Globus pallidus (tissue), 1 donor: ENCODE data around the gene GSG1L.

ENCODE experiments used
- DNase-seq: peaks from one replicate; pipeline ENCODE4 v3.0.0-alpha.2; 2015; ENCODE audit warnings: low spot score

The GSG1L gene

DNA sequence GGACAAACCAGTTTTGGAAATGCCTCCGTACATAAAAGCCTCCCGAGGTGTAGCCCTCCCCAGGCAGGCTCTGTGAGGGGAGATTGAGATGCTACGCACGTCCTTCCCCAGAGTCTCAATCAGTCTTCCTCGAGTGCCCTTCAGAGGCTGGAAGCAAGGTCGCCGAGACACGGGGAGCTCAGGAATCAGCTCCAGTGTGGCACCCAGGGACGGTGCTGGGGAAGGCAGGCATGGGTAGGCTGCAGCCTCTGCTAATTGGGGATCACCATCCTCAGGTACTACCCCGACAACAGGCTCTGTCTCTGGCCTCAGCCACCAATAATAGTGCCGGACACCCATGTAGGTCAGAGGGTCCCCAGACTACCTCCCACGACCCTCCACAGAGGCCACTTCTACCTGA is 28.1 kb upstream of the GSG1L start:
- no peak for DNase-seq

DNA sequence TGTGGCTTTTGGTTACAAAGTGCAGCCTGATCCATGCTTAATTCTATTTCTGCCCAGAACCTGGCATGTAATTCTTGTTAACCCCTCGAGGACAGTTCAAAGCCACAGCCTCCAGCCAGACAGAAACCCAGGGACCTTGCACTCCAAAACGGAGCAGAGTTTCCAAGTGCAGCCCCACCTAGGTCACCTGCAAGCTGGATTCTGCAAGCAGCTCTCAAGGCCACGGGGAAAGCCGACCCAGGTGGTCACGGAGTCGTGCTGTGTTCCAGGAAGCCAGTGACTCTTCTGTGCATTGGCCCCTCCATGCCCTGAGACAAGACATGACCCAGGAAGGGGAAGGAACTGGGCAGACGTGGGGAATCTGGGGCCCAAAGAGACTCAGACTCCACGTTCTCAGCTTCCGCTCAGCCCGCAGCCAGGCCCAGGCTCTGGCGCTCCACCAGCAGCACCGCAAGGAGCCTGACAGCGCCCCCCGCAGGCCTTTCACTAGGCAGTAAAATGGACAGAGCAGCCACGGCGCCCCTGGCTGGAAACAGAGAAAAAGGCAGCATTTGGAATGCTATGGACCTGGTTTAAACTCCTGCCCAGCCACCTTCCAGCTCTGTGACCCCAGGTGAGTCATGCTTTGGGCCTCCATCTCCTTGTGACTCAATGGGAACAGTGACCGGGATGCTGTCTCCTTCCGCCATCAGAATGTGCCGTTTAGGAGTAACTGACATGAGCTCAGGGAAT is 27.3 kb upstream of the GSG1L start:
- DNase-seq, result no peak

DNA sequence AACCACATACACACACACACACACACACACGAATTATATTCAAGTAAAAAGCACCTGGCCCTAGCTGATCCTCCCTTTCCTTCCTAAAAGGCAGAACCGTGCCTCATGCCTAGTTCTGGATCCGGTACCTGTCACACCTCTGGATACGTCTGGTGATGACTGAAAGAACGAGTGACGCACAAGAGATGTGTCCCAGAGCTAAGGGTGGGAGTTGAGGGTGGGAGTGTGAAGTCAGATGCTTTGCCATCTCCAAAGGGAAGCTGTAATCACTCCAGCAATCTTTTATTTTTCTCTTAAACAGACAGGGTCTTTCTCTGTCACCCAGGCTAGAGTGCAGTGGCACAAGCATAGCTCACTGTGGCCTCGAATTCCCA is 26.5 kb upstream of the GSG1L start:
- no peak for DNase-seq

DNA sequence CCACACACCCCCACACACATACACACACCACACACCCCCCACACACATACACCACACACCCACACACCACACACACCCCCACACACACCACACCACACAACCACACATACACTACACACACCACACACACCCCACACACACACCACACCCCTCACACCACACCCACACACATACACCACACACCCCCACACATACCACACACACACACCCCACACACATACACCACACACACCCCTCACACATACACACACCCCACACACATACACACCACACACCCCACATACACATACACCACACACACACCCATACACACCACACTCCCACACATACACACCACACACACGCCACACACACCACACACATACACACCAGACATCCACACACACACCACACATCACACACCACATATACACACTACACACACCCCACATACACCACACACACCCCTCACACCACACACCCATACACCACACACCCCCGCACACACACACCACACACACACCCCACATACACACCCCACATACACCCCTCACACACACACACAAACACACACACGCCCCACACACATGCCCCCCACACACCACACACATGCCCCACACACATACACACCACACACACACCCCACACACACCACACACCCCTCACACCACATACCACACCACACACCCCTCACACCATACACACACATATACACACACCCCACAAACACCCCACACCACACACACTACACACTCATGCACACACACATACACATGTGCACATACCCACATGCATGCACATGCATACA is 25.9 kb upstream of the GSG1L start:
- no peak for DNase-seq

DNA sequence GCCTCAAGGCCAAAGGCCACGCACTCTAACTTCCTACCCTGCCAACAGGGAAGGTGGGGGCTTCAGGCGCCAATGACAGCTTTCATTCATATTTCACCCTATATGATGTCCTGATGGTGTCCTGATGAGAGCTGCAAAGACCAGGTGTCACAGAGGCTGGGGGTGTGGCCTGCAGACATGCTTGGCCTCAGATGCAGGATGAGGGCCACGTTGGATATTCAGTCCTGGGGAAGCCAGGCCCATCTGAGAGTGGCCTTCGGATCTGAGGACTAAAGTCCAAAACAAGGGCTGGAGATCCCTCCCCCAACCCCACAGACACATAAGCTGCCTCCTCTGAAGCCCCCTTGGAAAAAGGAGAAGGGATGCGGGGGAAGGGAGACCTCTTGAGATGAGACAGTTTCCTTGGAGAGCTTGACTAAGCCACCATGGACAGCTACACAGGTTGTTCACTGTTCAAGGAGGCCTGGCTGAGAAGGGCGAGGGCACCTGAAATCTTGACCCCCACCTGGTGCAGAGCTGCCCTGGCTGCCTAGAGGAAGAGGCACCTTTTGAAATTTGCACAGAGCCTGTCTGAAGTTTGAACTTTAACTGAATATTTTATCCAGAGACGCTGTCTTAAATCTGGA is 24.3 kb upstream of the GSG1L start:
- no peak for DNase-seq

DNA sequence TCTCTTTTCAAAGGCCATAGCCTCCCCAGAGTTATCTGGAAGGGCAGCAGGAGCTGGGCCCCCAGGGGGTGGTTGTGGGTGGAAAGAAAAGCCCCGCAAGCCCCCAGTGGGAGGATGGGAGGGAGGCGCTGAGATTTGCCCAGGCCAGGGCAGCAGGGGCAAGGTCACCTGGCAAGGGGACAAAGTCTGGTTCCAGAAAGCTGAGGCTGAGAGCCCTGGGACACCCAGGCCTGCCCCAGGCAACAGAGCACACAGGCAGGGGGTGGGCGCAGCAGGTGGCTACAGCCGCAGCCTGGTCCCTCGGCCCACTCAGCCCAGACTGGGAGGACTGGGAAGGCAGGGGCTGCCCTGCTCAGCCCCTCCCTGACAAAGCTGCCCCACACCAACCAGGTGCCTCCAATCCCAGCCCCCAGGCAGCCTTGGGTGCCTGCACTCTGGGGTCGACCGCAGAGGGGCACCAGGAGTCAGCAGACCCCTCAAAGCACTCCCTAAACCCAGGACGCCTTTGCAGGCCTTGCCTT is 23.7 kb upstream of the GSG1L start:
- no peak for DNase-seq

DNA sequence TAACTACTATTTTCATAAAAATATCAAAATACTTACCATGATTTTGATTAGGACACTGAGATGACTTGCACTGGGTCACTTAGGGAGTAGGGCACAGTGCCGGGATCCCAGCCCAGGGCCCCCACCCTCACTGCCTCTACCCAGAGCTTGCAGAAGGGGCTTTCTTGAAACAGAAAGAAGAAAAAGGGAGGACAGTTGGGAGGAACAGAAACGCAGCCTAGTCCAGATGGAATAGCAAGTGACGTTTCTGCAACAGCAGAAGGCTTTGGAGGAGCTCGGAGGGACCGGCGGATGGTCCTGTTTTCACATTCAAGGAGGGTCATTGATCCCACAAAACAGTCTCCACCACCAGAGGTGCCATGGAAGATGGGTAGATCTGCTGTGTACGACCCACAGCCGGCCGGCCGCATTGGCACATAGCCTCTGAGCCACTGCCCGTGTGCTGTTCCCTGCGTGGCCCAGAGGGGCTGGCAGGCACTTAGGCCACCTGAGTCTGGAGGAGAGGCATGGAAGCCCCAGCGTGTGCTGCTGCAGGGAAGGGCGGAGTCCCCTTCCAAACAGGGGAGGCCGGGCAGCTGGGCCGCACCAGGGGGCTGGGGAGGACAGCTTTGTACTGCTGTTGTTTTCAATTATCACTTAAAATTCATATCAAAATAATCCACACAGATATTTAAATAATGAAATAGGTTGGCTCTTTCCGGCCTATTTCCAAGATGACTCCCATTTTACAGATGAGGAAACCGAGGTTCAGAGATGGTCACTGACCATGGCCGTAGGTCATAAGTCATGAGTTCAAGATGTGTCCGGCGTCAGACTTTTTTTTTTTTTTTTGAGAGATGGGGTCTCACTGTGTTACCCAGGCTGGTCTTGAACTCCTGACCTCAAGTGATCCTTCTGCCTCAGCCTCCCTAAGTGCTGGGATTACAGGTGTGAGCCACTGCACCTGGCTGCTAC is 22.9 kb upstream of the GSG1L start:
- DNase-seq, result no peak

DNA sequence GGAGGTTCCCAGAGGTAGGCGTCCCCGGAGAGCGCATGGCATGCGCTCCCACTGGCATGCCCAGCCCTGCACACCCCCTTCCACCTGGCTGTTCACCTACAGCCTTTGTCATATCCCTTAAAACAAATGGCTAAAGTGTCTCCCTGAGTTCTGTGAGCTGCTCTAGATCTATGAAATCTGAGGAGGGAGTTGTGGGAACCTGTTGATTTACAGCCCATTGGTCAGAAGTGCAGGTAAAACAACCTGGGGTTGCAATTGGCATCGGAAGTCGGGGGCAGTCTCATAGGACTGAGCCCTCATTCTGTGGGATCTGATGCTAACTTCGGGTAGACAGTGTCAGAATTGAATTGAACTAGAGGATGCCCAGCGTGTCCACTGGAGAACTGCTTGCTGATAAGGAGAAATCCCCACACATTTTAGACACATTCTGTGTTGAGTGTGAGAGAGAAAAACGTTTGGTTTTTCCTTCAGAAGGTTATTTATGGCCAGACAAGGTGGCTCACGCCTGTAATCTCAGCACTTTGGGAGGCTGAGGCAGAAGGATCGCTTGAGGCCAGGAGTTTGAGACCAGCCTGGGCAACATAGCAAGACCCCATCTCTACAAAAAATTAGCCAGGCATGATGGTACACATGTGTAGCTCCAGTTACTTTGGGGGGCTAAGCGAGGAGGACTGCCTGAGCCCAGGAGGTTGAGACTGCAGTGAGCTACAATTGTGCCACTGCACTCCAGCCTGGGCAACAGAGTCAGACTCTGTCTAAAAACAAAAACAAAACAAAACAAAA is 22.1 kb upstream of the GSG1L start:
- DNase-seq, result no peak

DNA sequence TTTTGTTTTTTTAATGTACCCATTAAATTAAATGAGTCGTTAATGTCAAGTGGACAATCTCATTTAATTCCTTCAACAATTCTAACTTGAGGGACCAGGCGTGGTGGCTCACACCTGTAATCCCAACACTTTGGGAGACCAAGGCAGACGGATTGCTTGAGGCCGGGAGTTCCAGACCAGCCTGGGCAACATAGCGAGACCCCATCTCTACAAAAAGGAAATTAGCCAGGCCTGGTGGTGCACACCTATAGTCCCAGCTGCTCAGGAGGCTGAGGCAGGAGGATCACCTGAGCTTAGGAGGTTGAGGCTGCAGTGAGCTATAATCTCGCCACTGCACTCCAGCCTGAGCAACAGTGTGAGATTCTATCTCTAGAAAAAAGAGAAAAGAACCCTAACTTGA is 20.7 kb upstream of the GSG1L start:
- DNase-seq, result no peak

DNA sequence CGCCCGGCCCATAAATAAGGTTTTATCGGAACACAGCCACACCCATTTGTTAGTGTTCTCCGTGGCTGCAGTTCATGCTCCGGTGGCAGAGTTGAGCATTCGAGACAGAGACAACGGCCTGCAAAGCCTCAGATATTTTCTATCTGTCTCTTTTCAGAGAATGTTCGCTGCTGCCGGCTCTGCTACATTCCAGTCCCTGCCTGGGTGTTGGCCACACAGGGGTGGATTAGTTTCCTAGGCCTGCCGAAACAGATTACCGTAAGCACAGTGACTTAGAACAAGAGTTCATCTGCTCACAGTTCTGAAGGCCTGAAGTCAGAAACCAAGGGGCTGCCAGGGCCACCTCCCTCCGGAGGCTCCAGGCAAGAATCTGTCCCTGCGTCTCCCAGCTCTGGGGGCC is 19.1 kb upstream of the GSG1L start:
- no peak for DNase-seq

DNA sequence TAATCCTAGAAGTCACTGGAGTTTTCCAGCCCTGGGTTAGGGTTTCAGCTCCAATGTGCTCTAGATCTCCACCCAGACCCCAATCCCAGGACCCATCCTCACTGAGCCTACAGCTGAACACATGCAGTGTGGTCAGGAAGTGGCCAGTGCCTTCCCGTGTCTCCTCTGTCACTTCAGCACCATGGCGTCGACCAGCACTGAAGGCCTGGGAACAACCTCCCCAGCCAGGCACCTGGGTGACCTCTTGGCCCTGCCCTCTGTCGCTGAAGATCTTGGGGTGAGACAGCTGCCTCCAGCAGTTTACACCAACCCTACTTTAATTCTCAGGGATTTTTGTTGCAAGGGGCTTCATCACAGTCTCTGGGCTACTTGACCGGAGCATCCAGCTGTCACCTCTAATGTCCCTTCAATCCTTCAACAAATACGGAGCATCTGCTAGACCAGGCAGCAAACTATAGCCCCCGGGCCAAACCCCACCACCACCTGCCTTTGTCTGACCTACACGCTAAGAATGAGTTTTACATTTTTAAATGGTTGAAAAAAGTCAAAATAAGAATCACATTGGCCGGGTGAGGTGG is 18.0 kb upstream of the GSG1L start:
- no peak for DNase-seq

DNA sequence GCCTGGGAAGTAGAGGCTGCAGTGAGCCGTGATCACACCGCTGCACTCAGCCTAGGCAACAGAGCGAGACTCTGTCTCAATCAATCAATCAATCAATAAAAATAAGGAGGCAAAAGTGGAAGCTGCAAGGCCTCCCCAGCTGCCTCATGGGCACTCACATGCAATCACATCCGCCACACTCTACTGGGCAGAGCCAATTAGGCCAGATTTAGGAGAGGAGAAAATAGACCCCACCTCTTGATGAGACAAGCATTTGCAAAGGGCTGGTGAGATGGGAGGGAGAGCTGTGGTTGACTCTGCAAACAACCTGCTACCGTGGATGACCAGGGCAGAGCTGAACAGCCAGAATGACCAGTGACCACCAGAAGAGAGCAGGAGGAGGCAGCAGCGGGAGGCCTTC is 14.7 kb upstream of the GSG1L start:
- DNase-seq, result no peak

DNA sequence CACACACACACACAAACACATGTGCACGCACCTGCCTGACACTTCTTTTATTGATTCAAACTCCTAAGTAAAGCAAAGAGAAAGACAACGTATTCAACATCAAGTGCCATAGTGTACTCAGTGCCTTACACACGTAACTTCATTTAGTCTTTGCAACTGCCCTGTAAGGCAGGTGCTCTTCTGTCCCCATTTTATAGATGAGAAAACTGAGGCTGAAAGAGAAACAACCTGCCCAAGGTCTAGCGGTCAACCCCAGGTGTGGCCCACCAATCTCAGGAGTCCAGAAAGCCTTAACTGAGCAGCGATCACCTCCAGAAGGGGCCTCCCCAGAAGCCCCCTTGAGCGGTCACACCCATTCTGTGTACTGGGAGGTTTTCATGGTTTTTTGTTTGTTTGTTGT is 10.3 kb upstream of the GSG1L start:
- no peak for DNase-seq

DNA sequence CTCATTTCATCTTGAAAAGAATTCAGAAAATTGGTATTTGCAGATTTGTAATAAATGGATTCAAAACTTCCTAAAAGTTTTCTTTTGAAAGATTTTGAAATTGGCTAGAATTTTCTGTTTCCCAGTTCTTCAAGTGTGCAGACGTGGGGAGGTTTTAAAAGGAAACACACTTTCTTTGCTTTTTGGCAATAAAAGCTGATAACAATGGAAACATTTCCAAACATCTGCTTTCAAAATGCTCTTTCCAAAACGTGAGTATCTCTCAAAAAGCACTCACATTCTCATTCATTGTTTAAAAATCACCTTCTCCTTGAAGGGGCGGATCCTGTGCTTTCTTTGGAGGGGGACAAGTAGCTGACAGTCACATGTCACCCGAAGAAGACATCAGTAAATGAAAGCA is 8.6 kb upstream of the GSG1L start:
- DNase-seq, result no peak

DNA sequence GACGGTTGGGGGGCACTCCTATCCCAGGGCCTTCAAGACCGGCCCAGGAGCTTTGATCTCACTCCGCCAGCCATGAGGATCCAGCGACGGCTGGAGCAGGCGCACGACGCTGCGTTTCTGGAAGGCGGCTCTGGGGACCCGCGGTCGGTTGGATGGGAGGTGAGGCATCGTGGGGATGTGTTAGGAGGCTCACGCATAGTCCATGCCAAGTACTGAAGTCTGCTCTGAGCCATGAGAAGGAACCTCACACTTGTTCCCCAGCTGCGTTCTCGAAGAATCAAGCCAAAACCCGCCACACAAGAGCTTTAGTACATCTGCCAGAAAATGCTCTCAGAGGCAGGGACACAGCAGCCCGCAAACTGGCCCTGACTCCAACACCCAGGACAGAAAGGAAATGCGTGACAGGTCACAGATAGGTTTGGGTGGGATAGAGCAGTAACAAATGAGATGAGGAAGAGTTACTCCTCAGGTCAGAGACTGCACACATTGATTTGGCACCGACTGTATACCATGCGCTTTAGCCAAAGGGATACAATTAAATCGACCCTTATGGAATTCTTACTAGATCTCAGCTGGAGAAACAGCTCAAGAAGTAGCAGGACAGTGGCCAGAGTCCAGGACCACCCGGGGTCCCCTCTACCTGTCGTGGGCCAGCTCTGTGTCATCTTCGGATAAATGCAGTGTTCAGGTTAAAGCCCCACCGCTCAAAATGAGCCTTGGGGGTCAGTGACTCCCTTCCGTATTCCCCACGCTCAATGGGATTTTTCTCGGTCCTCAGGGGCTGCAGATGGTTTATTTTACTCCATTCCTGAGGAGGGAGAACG is 6.7 kb upstream of the GSG1L start:
- peak; percentile 8 for DNase-seq

DNA sequence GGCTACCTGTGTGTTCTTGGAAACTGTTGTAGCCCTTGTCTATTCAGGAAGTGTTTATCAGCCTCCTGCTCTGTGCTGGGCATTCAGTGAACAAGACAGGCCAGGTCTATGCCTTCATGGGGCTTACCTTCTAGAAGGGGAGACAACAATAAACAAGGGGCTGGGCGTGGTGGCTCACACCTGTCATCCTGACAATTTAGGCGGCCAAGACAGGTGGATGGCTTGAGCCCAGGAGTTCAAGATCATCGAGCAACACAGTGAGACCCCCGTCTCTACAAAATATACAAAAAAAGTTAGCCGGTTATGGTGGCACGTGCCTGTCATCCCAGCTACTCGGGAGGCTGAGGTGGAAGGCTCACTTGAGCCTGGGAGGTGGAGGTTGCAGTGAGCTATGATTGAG is 5.5 kb upstream of the GSG1L start:
- DNase-seq, result no peak

DNA sequence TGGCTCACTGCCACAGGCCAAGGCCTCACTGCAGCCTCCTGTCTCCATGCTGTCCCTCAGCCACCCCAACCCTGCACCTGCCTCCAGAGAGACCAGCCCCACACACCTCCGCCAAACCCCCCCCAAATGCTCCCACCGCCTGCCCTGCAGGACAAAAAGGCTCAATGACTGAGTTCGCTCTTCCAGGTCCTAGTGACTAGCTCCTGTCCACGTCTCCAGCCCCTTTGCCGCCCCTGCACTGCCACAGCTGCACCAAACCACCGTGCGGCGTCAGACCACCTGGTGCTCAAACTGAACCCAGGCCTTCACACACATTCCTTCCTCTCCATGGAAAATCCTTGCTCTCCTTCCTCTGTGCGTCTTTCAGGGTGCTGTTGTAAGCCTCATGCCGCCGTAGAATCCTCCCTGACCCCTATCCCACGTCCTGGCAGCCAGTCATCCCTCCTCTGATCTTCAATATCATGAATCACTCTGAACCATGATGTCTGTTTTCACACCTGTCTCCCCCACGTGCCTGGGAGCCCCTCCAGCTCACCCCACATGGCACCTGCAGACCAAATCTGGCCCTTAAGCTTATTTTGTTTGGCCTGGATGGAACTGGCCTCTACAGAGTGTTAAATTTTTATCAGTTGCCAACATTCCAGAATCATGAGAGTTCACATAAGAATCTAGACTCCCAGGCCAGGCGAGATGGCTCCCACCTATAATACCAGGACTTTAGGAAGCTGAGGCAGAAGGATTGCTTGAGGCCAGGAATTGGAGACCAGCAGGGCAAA is 4.3 kb upstream of the GSG1L start:
- no peak for DNase-seq

DNA sequence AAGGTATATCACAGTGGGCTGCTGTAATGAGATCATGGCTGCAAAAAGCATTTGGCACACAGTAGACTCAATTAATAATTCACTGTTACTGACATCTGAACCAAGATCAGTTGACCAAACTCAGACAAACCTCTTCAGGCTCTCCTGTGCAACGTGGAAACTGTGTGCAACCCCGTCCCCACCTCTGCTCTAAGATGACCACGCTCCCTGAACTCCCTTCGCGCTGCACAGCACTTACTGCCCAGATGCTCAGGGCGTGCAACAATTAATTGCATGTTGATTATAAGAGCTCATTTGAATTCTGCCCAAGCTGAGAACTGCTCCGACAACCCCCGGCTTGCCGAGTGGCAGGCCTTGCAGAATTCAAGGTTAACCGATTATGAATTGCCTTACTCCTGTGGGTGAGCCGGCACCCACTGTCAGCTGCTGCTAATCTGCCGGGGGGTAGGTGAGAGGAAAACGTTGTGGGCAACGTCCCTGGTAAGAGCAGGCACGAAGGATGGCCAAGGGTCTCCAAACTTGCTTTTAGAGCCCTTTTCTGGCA is 1.3 kb upstream of the GSG1L start:
- DNase-seq, result no peak

DNA sequence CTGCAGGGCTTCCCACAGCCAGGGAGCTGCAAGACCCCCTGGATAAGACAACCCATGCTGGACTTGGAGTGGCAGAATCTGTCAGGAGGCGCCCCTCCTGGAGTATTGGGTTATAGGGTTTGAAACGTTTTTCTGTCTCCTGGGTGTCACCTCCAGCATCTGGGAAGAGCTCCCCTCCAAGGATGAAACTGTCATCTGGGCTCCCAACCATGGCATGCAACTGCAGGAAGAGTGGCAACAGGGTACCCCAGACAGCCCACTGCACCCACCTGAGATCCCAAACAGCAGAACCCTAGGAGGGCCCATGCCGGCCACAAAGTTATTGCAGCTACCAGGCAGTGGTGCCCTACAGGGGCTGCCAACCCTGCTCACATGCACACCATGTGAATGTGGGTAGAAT is 636 bp upstream of the GSG1L start:
- no peak for DNase-seq
